HepG2 (cell line): Measurements from ENCODE around the gene PIEZO1. TPM values are rescaled to one million over a fixed set of nuclear protein-coding genes. Genes with fewer than 3 reads are reported as not detected.
A peak's percentile ranks its signal among the peaks of the same experiment; 100 is the strongest.

Experiments
- ATRX ChIP-seq: sonication (generic); formaldehyde crosslinking; IDR thresholded peaks from 2 replicates; pipeline ENCODE4 v1.4.0; 2020; ENCODE audit warnings: missing genetic modification reagents, borderline replicate concordance
- CENPT ChIP-seq: sonication (generic); formaldehyde crosslinking; IDR thresholded peaks from 2 replicates; pipeline ENCODE4 v1.8.0; 2022; ENCODE audit warnings: low read depth, mild to moderate bottlenecking, moderate library complexity, missing genetic modification reagents
- HNRNPK ChIP-seq: fragments of 200-400 bp; formaldehyde crosslinking; IDR thresholded peaks from 2 replicates; pipeline ENCODE4 v1.6.1; 2018; ENCODE audit warnings: low read length, low read depth, moderate library complexity, mild to moderate bottlenecking; ENCODE audit not compliant: poor library complexity, severe bottlenecking
- HOXA5 ChIP-seq: sonication (generic); formaldehyde crosslinking; IDR thresholded peaks from 2 replicates; pipeline ENCODE4 v1.4.0; 2020; ENCODE audit warnings: missing genetic modification reagents
- KDM2A ChIP-seq: sonication (generic); formaldehyde crosslinking; IDR thresholded peaks from 2 replicates; pipeline ENCODE4 v1.4.0; 2020; ENCODE audit warnings: low read depth, missing genetic modification reagents, borderline replicate concordance
- KDM5A ChIP-seq: fragments of 200-600 bp; sonication (generic); IDR thresholded peaks from 2 replicates; pipeline ENCODE4 v1.7.0; 2018; ENCODE audit warnings: antibody characterized with exemption, mild to moderate bottlenecking, low read length, borderline replicate concordance
- KMT2A ChIP-seq: sonication (generic); formaldehyde crosslinking; IDR thresholded peaks from 2 replicates; pipeline ENCODE4 v1.4.0; 2020; ENCODE audit warnings: missing genetic modification reagents
- MATR3 ChIP-seq: sonication (generic); formaldehyde crosslinking; IDR thresholded peaks from 2 replicates; pipeline ENCODE4 v1.4.0; 2020; ENCODE audit warnings: missing genetic modification reagents
- MLXIP ChIP-seq: sonication (generic); formaldehyde crosslinking; IDR thresholded peaks from 2 replicates; pipeline ENCODE4 v1.9.0; 2021; ENCODE audit warnings: missing genetic modification reagents, borderline replicate concordance
- NFYB ChIP-seq: sonication (generic); formaldehyde crosslinking; IDR thresholded peaks from 2 replicates; pipeline ENCODE4 v1.4.0; 2020; ENCODE audit warnings: missing genetic modification reagents
- SKIL ChIP-seq: sonication (generic); formaldehyde crosslinking; IDR thresholded peaks from 2 replicates; pipeline ENCODE4 v1.8.0; 2022; ENCODE audit warnings: missing genetic modification reagents, mild to moderate bottlenecking, moderate library complexity, borderline replicate concordance
- TCF7L2 ChIP-seq: IDR thresholded peaks from 2 replicates; pipeline ENCODE4 v1.6.1; 2011; ENCODE audit warnings: mild to moderate bottlenecking, low read depth, low read length, moderate library complexity
- ZBTB7B ChIP-seq: sonication (generic); formaldehyde crosslinking; IDR thresholded peaks from 2 replicates; pipeline ENCODE4 v1.4.0; 2020; ENCODE audit warnings: missing genetic modification reagents
- ZNF24 ChIP-seq: fragments of 450-650 bp; IDR thresholded peaks from 2 replicates; pipeline ENCODE4 v1.6.1; 2017; ENCODE audit warnings: antibody characterized with exemption, mild to moderate bottlenecking
- ZNF276 ChIP-seq: sonication (generic); formaldehyde crosslinking; IDR thresholded peaks from 2 replicates; pipeline ENCODE4 v1.4.0; 2020; ENCODE audit warnings: mild to moderate bottlenecking, low read depth, missing genetic modification reagents
- ZNF75D ChIP-seq: sonication (generic); formaldehyde crosslinking; IDR thresholded peaks from 2 replicates; pipeline ENCODE4 v1.8.1; 2023; ENCODE audit warnings: missing genetic modification reagents, mild to moderate bottlenecking, borderline replicate concordance
- polyA plus RNA-seq, 8 experiments: library from polyadenylated mRNA; depleted of rRNA in 3 of 8; stranded (reverse) in 7 of 8; unstranded in 1 of 8; fragments of >200 nt; fragmentation: Illumina TruSeq in 4 of 8; extraction: Trizol in 4 of 8; gene quantifications; 2 replicates each; pipeline versions ENCODE4 v1.2.1 to v1.2.3, GENCODE V29; 2011 to 2016; ENCODE audit warnings: low read depth in 4 of 8, missing spikeins in 1 of 8, mixed read lengths in 1 of 8; ENCODE audit not compliant: insufficient read depth in 1 of 8
- total RNA-seq, 5 experiments: library from RNA; depleted of rRNA; stranded (reverse); fragments of >200 nt; fragmentation: Illumina TruSeq; extraction: Trizol; gene quantifications; 2 replicates each; pipeline ENCODE4 v1.2.3, GENCODE V29; 2016; ENCODE audit warnings: low read depth in 1 of 5
- TF ChIP-seq, protein P1 (sequence below): sonication (generic); formaldehyde crosslinking; IDR thresholded peaks from 2 replicates; pipeline ENCODE4 v1.8.1; 2023; ENCODE audit warnings: mild to moderate bottlenecking, missing genetic modification reagents, borderline replicate concordance
- TF ChIP-seq, protein P2 (sequence below): sonication (generic); formaldehyde crosslinking; IDR thresholded peaks from 2 replicates; pipeline ENCODE4 v1.8.0; 2022; ENCODE audit warnings: low read depth, missing genetic modification reagents

The PIEZO1 gene
- total and polyA plus RNA-seq, 2 of the 13 experiments (the other 11 are each of a cell fraction or from before 2014, with no cell fraction given), result 67.9 to 85.0 TPM

GRCh38 chr16:88743693-88744576 lies 41.1 kb downstream of the PIEZO1 start (continued):
- TF ChIP-seq KDM5A, result no peak
- no peak for TF ChIP-seq ZBTB7B (CRISPR knock-in tag)
- TF ChIP-seq, protein P1, sequence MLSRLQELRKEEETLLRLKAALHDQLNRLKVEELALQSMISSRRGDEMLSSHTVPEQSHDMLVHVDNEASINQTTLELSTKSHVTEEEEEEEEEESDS (CRISPR knock-in tag), result no peak
- no peak for TF ChIP-seq NFYB
- no peak; the same call in 1 of the 2 replicates for TF ChIP-seq SKIL (CRISPR knock-in tag)
- no peak for TF ChIP-seq MATR3 (CRISPR knock-in tag)
- 0 out of 2 replicates have a peak, but pooled peaks have one; percentile 31 for TF ChIP-seq KMT2A (CRISPR knock-in tag)
- TF ChIP-seq CENPT (CRISPR knock-in tag), result no peak
- TF ChIP-seq HOXA5 (CRISPR knock-in tag), result 0 out of 2 replicates have a peak, but pooled peaks have one; percentile 63
- no peak for TF ChIP-seq ZNF276
- TF ChIP-seq, protein P2, sequence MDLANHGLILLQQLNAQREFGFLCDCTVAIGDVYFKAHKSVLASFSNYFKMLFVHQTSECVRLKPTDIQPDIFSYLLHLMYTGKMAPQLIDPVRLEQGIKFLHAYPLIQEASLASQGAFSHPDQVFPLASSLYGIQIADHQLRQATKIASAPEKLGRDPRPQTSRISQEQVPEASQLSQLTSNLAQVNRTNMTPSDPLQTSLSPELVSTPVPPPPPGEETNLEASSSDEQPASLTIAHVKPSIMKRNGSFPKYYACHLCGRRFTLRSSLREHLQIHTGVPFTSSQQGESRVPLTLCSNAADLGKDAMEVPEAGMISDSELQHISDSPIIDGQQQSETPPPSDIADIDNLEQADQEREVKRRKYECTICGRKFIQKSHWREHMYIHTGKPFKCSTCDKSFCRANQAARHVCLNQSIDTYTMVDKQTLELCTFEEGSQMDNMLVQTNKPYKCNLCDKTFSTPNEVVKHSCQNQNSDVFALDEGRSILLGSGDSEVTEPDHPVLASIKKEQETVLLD (CRISPR knock-in tag), result no peak
- TF ChIP-seq HNRNPK, result no peak
- no peak for TF ChIP-seq MLXIP (CRISPR knock-in tag)
- TF ChIP-seq KDM2A, result peak; percentile 61; the same call in 1 of the 2 replicates
- TF ChIP-seq TCF7L2, result no peak
- no peak for TF ChIP-seq ATRX (CRISPR knock-in tag)
- TF ChIP-seq ZNF75D (CRISPR knock-in tag), result no peak
- no peak for TF ChIP-seq ZNF24
